NCI-H128 (cell line): ENCODE measurements around the gene IRX2.

Experiments used
- DNase-seq: peaks from one replicate; lab custom pipeline; 2025; ENCODE audit not compliant: unreplicated experiment; lab: John Stamatoyannopoulos, UW

IRX2 gene

GRCh38 chr5:2741956-2742355, 9.5 kb downstream of the IRX2 start:
- DNase-seq, result no peak

- no peak for DNase-seq
Measured at GRCh38 chr5:2740876-2741555, 10.5 kb downstream of the IRX2 start.

DNA sequence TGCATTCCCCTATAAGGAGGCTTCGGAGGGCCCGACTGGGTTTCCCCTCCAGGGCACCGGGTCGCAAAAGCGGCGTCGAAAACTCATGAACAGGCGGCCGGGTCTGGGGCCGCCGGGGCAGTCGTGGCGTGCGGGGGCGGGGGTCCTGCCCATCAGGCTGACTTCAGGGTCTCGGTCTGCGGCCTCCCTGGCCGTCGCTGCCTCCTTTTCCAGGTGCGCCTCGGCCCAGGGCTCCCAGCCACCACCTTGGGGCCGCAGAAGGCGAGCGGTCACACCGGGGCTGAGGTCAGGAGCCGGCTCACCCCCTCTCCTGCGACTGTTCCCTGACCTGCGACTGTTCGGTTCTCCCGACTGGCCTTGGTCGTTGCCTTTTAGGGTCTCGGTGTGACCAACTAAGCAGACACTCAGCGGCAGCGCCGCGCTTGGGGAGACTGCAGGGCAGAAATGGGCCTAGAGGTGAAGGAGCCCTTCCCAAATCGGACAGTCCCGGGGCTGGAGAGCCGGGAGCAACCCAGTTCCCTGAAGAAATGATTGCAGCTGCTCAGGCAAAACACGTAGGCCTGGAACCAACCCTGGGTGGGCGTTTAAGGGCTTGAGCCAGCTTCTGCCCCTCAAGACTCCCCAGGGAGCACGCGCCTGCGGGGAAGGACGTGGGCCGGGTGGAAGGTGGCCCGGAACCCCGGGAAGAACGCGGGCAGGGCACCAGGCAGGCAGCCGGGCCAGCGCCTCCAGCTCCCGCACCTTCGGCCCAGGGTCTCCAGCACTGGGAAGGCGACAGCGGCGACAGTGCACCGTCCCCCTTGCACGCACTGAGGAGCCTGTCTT, 11.2 kb downstream of the IRX2 start:
- DNase-seq, result no peak

DNA sequence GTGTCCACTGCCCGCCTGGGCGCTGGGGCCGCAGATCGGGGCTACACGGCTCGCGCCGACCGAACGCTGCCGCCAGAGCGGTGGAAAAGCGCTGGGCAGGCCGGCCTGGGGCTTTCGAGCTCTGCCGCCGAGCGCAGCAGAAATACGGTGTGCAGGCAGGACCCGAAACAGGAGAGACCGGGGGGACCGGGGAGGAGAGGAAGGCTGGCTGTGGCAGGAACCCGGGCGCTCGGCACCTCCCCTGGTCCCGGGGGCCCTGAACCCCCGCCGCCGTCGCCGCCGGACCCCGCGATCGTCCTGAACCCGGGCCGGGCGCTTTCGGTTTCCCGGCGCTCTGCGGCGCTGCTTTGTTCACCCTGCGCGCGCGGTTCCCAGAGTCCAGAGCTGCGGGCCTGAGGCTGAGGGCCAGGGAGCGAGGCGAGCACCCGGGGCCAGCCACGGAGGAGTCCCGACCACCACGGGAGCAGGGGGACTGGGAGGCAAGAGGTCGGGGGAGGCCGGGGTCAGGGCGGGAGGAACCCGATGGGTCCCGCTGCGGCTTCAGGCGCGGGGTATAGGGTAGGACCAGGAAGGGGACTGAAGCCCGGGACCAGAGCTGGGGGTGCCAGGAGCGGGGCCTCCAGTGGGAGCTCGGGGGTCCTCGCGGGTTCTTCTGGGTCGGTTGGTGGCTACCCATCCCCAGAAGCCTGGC, 12.0 kb downstream of the IRX2 start:
- DNase-seq, result no peak

DNA sequence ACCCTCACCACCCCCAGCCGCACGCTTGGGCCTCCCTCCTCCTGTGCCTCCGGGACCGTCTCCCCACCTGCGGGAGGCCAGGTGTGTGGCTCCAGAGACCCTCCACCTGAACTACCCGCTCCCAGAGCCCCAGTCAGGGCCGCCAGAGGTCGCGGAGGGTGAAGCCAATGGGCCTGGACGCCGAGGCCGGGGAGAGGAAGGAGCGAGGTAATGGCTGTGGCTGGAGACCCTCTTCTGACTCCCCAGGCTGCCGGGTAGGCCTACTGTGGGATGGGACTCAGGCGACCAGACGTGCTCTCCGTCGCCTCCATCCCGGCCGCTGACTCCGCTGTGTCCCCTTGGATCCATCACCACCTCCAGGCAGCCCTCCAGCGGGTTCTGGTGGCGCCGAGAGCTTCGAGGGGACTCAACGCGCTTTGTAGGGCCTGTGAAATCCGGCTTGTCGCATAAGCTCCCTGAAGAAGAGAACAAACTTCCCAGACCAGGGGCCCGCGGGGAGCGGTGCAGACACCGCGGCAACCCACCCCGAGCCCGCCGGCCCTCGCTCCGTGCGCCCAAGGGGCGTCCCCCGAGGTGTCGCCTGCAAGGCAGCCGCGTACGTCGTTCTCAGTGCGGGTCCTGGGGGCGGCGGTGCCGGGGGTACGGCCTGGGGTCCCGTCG, 12.6 kb downstream of the IRX2 start:
- DNase-seq, result no peak

DNA sequence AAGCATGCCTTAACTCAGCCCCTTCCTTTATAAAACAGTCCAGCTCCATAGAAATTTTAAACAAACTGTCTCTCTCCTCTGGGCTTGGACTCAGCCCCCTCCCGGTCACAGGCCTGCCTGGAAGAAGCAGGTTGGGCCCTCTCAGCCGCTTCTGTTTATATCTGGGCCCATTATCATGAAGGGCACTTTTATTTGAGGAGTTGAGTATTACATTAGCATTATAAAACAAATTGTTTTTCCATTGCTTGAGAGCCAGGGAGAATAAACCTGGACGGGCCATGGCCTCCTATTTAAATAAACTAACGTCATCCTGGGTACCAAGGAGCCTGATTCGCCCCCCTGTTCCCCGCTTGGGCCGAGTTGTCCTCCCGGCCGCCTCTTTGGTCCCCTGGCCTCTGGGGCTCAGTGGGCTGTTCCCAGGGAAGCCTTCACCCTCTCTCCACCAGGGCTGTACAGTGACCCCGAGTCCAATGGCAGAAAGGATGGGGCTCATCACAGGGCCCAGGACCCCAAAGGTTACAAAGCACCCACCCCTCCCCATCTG, 13.2 kb downstream of the IRX2 start:
- no peak for DNase-seq

GRCh38 chr5:2737273-2738155, 14.0 kb downstream of the IRX2 start:
- DNase-seq, result no peak

DNA sequence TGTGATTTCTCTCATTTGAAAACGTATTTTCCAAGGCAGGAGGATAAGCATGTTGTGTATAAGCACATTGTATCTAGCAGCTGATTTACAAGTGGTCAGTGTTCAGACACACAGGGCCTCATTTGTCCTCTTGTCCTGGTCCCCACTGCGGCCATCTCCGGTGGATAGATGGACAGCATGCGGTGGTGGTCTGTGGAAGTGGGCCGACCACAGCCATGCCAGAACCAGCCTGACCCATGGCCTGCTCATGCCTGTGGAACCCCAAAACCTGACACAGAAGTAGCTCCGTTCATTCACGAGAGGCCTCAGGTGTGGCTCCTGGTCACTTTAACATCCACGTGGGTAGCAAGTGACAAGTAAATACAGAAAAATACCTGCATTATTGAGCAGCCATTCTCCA, 14.6 kb downstream of the IRX2 start:
- DNase-seq, result no peak

DNA sequence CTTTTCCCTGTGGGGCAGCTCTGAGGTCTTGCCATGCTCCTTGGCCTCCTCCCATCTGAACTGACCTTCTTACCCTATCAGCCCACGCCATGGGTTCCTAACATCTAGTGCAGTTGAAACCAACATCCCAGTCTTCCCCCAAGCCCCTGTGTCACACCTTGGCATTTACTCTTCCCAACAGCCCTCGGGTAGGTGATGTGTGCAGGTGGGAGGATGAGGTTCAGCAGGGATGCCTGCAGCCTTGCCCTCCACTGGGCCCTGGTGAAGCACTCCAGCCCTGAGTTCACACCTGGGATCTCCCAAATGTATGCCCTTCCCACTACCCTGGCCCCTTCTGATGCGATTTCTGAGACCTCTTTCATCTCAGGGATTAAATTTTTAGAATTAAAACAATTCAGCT, 15.5 kb downstream of the IRX2 start:
- DNase-seq, result no peak

DNA sequence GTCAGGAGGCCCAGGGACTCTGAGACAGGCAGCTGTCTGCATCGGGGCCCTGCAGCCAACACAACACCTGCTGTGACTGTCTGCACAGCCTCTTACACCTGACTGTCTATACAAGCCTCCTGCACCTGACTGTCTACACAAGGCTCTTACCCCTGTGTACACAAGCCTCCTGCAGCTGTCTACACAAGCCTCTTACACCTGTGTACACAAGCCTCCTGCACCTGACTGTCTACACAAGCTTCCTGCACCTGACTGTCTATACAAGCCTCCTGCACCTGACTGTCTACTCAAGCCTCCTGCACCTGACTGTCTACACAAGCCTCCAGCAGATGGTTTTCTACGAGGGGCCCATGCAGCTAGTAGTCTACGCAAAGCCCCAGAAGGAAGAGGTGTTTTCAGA, 18.6 kb downstream of the IRX2 start:
- peak; percentile 46 for DNase-seq

- DNase-seq, result no peak
Measured at GRCh38 chr5:2732004-2732403, 19.5 kb downstream of the IRX2 start.

DNA sequence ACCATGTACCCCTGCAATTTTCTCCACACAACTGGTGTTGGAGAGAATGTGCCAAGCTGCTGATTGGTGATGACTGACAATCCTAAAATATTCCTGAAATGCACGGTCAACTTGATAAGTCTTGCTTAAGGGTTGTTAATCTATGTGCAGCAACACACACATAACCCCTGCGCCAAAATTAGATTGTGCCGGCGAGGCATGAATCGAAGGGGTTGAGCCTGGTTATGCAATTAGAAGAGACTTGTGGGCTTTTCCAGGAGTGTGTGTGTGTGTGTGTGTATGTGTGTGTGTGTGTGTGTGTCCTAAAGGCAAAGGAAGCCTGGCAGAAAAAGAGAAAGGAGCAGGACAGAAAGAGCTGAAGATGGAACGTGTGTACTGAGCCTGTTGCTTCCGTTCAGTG, 22.3 kb downstream of the IRX2 start:
- DNase-seq, result no peak

DNA sequence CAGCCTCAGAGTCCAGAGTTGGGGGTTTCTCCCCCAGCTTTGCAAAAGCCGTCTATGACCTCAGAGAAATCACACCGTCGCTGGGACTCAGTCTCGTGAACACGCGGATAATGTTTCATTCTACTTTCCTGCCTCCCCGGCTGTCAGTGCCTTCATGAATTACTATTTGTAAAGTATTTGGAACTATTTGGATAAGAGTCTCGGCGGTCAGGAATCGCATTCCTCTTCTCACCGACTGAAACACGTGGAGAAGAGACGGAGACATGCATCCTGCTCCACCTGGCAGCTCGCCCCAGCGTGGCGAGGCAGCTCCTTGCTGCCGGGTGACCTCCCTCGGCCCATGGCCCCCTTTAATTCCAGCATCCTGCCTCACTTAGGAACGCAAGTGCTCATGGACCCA, 23.9 kb downstream of the IRX2 start:
- DNase-seq, result no peak

- no peak for DNase-seq
Measured at GRCh38 chr5:2725980-2726765, 25.3 kb downstream of the IRX2 start.

- DNase-seq, result no peak
Measured at GRCh38 chr5:2724831-2725230, 26.6 kb downstream of the IRX2 start.

- DNase-seq, result no peak
Measured at GRCh38 chr5:2724031-2724581, 27.4 kb downstream of the IRX2 start.

DNA sequence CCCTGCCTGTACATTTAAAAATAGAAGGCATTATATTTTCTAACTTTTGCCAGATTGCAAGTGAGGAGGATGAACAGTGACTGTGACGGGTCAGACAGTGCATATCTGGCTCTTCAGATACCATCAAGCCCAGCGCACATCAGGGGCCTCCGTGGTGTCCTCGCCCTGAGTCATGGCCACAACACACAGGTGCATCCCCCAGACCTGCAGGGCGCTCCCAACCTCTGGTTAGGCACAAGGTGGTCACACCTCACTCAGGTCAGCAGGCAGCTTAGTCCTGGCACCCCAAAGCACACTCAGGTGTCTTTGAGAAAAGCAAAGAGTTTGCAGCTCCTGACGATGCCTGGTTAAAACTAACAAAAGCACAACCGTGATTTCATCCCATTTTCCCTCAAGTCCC, 28.6 kb downstream of the IRX2 start:
- no peak for DNase-seq

- DNase-seq, result no peak
Measured at GRCh38 chr5:2721385-2722138, 29.9 kb downstream of the IRX2 start.
